Measurements from ENCODE around the gene ATXN7L2.

Gene ATXN7L2

DNA sequence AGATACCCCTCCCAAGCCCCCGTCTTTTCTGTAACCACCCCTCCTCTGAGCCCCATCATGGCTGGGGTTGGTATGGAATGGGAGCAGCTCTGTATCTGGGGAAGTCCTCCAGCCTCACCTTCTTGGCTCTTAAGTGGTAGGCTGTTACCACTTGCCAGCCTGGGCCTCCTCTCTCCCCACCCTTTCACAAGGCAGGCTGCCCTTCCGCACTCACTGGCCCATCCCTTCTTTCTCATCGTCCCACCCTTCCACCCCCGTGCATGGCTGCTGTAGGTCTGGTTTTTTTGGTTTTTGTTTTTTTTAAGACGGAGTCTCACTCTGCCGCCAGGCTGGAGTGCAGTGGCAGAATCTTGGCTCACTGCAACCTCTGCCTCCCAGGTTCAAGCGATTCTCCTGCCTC, 15.4 kb downstream of the ATXN7L2 start:
- DNase-seq = no peak

DNA sequence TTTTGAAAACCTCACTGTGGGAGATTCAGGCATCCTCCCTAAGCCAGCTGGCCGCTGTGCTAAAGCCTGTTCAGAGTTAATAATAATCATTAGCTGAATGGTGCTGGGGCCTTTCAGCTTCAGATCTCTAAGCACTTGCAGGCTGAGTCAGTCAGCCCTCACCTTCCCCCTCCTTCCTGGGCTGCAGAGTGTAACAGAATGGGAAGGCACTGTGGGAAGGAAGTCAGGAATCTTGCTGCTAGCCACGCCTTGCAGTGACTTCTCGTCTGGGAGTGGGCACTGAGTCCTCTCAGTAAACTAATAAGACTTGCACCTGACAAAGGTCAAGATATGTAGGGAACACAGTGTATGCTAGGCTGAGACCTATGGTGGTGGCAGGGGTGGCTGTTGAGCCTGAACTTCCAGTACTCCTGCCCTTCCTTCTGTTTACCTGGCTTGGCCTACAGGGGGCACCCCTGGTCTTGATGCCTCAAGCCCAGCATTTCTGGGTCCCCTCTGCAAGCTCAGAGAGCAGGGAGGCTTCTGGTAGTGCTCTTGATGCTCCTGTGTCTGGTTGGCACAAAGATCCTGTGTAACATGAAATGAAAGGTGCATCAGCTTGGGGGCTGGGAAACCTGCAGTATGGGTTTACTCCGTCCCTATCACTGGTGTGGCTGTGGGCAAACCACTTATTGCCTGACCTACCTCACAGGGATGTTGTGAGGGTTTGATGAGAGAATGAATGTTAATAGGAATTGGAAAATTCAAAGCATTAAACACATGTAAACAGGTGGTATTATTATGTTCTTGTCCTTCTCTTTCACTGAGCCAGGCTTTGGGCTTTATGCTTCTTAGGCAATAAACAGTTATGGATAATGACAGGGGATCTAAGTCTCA, 16.2 kb downstream of the ATXN7L2 start:
- peak; percentile 35 to 38 for DNase-seq

DNA sequence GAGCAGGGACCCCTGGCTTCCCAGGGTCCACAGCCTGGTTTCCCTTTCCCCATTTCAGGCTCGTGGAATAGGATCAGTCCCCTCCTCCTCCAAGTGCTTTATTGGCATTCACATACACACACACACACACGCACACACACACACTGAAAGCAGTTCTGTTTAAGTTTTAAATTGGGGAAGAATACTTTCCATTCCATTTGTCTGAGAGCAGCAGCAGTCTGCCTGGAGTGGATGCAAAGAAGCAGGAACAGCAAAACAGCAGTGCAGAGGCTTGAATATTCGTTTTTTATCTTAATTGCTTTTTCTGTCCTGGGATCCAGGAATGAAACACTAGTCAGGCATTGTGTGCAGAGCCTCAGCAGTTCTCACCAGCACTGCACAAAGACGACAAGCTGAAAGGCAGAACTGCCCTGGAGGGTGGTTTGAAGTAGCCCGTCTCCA, 17.3 kb downstream of the ATXN7L2 start:
- DNase-seq = peak in 1 of 2 donors; percentile 16

DNA sequence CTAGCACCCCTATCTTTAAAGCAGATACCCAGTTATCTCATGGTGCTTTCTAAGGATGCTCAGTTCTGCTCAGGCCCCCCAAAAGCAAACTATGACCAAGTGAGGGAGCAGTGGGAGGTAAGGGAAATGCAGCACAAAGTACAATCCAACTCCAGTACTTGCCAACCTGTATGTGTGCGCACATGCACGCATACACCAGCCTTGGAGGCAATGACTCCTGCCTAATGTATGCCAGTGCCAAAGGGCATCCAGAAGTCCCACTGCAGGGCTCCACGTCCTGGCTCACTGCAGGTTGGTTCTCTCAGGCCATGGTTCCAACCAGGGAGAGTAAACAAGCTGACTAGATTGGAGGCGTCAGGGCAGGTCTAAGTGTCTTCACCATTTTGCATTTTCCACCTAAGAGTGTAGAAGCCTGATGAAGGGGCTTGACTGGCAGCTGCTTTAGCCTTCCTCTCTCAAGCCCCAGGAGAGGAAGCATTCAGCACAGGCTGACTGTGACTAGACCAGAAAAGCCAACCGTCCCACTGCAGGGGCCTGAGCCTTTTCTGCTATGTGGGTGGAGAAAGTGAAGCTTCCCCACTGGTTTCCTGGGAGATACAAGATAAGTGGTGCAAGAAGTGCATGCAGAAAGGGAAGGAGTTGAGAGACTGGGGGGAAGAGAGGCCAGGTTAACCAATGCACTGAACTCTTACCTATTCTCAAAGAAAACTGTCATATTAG, 18.1 kb downstream of the ATXN7L2 start:
- peak; percentile 59 to 81 for DNase-seq

DNA sequence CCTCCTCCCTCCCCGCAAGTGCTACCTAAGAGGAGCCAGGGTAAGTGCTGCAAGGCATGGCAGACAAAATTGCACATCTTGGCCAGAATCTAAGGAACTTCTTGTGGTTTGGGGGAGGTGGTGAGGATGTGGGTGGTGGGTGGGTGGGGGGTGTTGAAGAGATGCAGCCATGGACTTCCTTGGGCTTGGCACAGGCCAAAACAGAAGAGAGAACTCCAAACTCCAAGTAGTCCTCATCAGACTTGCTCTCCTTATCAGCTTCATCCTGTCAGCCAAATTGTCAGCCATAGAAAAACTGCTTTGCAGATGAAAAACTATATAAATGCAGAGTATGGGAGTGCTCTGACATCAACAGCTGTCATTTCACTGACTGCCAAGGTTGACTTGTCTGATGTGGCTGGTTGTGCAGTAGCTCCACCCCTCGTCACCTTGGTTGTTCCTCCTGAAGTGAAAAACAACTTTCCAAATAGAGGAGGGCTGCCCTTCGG, 18.7 kb downstream of the ATXN7L2 start:
- no peak for DNase-seq

DNA sequence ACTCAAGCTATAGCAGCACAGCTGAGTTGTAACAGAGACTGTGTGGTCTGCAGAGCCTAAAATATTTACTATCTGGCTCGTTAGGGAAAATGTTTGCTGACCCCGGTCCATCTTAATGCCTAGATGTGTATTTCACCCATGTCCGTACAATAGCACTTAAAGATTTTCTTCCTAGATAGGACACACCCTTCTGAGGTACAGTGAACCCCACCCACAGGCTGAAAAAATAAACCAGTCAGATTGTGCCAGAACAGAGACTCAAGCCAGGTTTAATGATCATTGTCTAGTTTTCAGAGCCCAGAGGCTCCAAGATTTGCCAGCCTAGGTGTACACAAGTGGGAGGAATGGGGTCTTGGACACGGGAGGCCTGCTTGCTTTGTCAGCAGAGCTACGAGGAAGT, 20.2 kb downstream of the ATXN7L2 start:
- DNase-seq = no peak

DNA sequence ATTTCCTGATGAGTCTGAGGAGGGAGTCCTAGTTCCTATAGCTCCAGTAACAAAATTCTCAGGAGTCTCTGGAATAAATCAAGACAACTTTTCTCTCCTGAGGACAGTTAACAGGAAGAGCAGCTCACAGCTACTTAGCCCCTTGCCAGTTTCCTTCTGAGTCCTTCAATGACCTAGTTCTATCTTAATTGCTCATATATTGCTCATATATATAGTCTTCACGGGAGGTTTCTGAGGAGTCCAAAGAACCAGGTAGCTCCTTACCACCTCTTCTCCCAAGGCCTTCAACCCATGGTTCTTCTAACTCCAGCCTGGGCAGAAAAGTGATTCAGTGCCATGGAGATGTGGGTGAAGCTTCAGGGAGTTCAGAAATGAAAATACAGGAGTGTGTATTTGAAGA, 21.3 kb downstream of the ATXN7L2 start:
- no peak for DNase-seq

DNA sequence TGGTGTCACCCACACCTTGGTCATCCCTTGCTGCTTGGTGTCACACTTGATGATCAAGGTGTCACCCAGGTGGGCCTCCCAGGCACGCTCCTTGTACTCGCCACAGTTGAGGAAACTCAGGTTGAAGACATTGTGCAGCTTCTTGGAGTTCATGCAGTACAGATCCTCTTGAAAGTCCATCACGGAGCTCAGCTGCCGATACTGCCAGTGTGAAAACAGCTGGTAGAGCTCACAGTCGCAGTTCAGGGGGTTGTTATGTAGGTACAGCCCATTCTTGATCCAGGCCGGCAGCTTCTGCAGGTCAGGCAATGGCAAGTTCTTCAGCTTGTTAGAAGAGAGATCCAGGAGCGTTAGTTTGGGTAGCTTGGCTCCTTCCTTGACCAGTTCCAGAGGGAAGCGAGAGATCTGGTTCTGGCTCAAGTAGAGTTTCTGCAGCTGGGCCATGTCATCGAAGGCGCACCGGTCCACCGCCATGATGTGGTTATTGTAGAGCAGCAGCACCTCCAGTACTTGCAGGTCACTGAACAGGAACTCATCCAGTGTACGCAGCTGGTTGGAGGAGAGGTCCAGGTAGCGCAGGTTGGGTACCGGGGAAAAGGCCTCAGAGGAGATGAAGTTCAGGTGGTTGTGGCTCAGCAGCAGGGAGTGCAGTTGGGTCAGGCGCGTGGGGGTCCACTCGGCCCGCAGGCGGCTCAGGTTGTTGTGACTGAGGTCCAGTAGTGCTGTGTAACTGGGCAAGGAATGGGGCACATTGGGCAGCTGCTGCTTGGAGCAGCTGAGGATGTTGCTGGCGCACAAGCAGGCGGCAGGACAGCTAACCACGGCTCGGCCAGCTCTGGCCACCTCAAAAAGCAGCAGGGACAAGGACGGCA, 24.5 kb downstream of the ATXN7L2 start:
- no peak for DNase-seq

DNA sequence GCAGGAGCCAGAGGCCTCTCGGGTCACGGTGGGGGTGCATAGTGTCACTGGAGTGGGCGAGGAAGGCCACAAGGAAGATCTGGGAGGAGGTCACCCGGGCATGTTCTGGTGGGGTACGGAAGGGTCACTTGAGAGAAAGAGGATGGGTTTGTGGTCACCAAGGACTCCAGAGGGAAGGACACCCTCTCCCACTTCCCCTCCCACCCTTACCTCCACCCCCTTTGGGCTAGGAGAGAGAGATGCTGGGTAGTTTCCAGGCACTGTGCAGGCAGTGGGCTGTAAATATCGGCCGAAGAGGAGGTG, 25.1 kb downstream of the ATXN7L2 start:
- DNase-seq = no peak

DNA sequence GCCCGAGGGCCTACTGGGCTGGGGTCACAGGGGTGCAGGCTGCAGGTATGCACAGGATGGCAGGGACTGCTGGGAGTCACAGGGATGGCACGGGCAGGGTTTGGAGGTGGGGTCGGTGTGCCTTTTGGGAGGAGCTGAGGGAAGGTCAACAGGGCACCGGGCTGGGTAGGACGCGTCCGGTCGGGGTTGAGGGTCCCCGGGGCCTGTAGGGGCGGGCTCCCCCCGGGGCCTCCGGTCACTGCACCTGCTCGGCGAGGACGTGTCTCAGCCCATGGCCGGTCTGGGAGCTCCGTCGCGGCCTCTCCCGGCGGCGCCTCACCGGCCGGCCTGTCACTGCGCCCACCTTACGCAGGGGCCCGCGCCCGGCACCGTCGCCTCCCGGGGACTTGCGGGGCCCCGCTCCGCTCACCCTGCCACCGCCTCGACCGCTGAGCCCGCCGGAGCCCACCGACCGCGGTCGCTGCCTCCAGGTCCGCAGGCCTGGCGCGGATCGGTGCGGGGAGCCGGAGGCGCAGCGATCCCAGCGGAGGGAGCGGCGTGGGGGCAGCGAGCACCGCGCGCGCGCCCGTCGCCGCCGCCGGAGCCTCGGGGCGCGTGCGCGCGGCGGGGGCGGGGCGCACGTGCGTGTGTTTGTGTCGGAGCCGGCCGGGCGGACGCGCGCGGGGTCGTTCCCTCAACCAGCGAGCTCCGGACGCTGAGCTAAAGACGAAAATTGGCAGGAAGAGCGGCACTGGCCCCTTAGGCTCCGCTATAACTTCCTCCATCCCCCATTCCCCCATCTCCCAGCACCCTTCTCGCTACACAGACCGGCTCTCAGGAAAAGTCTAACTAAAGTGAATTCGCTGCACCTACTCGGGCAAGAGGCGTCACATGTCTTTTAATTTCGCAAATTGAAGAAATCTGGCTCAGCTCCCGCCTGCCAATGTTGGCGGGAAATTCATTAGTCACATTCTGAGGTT, 25.8 kb downstream of the ATXN7L2 start, which contains the start of gene AMIGO1:
AMIGO1 (minus strand) TSS at position 552 of the 959 bp plus-strand sequence. CDS start 815 bp downstream, outside the sequence.
- peak; percentile 16 to 35 for DNase-seq

DNA sequence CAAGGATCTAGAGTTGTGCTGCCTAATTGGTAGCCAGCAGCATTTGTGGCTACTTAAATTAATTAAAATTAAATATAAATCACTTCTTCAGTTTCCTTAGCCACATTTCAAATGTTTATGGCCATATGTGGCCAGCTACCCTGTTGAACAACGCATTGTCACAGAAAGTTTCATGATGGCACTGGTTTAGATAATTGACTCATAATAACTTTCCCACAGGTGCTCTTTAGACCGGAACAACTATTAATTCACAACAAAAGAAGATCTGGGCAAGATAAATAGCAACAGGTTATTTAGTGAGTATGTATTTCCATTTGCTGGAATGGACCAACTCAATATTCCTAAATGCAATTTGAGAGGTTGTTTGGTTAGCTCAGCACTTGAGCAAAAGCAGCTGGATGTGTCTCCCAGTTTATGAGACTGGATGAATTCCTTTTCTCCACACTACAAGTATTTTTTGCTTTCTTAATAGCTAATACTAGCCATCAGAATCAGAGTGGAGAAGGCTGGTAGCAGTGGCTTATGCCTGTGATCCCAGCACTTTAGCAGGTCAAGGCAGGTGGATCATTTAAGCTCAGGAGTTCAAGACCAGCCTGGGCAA, 29.5 kb downstream of the ATXN7L2 start:
- DNase-seq = no peak

DNA sequence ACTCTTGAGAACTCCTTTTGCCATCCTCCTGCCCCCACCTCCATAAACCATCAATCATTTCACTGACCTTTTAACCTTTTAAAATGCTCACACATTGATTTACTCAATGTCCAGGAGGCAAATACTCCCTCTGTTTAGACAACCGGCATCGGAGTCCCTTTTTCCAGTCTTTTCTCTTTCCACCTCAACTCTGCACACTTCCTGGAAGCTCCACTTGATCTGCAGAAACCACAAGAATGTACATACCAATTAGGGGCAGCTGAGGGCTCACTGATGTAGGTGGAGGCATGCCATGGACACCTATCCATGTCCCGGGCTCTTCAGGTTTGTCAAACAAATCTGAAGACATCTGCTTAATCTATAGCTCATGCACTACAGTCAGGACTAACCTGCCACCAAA, 31.1 kb downstream of the ATXN7L2 start:
- no peak for DNase-seq

DNA sequence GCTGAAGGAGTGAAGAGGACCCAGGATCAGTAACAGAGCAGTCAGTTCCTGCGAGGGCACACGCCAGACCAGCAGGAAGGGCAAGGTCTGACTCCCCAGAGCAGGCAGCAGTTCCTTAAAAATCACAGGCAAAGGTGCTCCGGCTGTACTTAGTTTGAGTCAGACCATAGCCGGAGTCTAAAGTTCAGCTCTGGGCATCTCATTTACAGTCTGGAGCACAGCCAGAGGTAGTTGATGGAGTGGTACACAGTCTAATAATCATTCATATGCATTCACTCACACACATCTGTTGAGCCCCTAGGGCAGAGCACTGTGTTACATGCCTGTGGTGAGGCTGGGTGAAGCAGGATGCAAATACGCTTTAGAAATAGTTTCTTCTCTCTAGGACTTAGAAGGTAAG, 33.2 kb downstream of the ATXN7L2 start:
- DNase-seq = no peak

DNA sequence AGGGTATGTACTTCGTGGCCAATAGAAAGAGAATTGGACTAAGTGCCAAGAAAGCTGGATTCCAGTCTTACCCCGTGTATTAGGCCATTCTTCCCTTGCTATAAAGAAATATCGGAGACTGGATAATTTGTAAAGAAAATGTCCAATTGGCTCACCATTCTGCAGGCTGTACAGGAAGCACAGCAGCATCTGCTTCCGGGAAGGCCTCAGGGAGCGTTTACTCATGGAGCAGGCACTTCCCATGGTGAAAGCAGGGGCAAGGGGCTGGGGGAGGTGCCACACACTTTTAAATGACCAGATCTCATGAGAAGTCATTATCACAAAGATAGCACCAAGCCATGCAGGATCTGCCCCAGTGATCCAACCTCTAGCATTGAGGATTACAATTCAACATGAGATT, 33.6 kb downstream of the ATXN7L2 start:
- DNase-seq = no peak

DNA sequence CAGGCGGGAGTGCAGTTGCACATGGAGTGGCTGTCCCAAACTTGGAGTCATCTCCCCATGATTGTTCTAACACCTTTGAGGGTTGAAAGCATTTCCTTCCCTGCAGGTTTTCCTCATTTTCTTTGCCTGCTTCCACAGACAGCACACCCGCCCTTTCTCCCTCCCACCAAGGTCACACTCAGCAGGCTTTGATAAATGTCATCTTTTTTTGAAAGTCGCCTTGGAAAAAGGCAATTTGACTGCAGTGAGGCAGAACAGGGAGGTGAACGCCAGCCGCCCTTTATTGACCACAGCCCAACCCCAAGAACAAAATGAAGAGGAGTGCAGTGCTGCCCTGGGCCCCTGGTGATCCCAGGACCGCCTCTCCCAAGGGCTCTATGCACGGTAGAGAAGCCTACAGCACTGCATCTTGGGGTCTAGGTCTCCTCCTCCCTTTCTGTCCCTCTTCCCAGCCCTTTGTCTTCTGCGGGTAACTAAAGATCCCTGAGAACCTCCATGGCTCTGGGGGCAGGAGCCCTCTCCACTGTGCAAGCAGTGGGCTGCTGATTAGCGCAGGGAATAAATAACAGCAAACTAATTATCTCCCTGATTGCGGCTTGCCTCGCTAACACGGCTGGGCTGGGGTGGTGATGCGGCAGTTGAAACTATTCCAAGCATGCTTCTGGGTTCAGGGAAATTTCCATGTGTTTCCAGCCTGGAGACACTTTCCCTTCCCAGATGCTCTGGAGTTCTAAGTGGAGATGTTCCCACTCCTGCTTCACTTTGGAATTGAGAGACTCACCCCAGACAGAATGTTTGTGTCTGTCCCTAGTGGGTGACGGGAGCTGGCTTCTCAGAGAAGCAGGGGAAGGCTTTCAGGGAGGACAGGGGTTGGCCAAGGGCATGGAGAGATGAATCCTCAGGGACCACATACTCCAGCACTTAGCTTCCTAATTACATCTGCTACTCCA, 37.6 kb downstream of the ATXN7L2 start:
- no peak for DNase-seq

DNA sequence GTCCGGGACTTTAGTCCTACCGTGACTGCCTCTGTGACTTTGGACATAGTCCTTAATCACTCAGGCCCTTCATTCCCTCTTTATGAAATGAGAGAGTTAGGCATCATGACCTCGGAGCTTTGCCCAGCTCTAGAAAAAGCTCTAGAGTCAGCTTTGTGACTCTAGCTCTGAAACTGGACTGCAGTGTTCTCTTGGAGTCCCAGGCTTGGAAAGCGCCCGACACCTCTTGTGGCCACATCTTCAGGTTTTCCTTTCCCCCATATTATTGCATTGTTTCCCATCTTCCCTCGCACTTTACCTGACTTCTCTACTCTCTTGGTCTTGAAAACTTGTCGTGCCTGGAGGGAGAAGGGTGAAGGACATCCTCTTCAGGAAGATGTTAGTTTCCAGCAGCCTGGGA, 38.3 kb downstream of the ATXN7L2 start:
- DNase-seq = no peak

DNA sequence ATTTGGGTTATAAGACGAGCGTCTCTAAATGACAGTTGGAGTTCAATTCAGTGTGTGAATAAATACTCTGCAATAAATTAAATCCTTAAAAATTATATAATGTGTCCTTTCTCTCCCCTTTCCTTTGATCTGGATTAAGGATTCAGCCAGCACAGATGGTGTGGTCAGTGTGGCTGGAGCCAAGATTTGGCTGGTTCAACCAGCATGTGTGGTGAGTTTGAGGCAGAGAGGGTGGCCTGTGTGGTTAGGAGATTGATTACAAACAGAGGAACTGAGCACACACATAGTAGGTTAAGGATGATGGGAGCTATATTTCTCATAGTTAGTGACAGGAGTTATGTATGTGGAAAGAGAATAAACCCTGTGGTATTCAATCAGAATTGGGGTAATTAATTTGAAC, 40.0 kb downstream of the ATXN7L2 start:
- no peak for DNase-seq

DNA sequence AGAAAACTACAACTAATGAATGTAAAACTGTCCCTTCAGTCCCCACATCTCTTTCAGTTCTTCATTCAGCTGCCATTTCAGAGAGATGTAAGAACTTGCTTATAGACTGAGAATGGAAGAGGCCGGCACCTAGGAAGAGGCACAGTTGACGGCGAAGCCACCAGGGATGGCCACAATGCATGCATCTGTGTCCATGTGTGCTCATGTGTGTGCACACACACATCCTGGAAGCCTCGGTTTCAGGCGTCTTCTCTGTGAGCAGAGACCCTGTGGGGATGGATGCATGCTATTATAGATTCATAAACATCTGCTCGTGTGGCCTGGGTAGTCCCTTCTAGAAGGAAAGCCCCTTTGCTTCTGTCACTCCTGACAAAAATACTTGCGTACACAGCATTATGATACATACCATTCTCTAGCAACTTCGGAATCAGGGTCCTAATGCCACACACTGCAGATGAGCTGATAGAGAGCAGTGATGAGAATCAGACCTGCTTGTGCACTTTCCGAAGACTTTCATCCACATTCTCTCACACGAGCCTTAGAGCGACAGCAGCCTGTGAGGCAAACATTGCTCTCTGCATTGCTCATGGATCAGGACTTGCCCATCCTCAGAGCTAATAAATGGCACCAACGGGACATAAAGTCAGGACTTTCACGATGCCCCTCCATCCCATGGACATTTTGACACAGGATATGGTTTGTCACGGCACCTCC, 43.5 kb downstream of the ATXN7L2 start:
- no peak for DNase-seq

DNA sequence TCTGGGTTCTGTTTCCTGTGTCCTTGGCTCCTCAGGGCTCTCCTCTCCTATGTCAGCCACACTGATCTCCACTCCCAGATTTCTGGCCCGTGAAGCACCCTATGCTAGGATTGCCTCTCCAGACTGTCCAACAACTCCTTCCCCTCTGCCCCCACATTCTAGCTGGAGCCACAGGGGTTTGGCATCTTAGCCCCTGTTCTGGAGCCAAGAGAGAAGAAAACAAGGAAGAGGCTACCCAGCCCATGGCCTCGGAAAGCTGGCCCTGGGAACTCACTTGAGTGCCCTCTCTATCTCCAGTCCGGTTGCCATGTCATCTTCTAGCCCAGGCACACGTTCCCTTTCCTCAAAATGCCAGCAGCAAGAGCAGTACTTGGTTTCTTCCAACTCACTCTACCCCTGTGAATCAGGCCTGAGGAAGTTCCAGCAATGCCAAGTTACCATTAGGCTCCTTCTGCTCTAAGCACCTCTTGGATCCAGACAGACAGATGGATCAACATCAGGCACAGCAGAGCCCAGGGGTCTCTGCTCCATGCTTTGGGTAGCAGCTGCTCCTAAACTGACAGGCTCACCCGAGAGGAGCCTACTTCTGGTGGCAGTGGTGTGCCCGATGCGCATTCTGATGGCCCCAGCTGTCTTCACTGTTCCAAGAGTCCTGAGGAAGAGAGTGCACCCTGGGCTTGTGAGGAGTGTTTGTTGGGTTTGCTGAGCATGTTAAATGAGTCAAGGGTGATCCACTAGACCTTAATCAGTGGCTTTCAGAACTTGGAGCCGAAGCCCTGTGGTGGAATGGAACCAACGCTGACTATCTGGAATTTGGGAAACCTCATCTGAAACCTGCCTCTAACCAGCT, 44.4 kb downstream of the ATXN7L2 start:
- DNase-seq = no peak

Data from inflammatory macrophage treated with lipopolysaccharide for 1 hour (primary cell).